ENCODE data around the gene DYNLT5. TPM values are rescaled to one million over a fixed set of nuclear protein-coding genes. Genes with fewer than 3 reads are reported as not detected.

Gene DYNLT5
- total and polyA plus RNA-seq, 2 donors (not counting 1 experiment from before 2014, with no cell fraction given), result not detected

GRCh38 chr1:66747501-66747900, 4.8 kb upstream of the DYNLT5 start:
- no peak overlapping the region for H2AFZ ChIP-seq (ENCODE audit: insufficient read depth, low read depth, low read length, poor library complexity, severe bottlenecking)
- no peaks in the 10 kb centered on the region for H3K9me3 Mint-ChIP-seq (ENCODE audit: insufficient read depth)
- H3K4me1 Mint-ChIP-seq, result peaks cover 6% of the 10 kb centered on the region
- H3K27me3 Mint-ChIP-seq, result peaks cover 40% of the 10 kb centered on the region
- no peak overlapping the region for H3K4me3 Mint-ChIP-seq
- no peak overlapping the region for H3K4me3 ChIP-seq (ENCODE audit: control extremely low read depth in 1 of 5, extremely low read depth in 1 of 5, insufficient read depth in 1 of 5, low read depth in 2 of 5, low read length in 4 of 5)
- no peaks in the 10 kb centered on the region for H4K20me1 ChIP-seq (ENCODE audit: control insufficient read depth, insufficient read depth, low read length, poor library complexity, severe bottlenecking)
- no peak for DNase-seq
- intact Hi-C loops (cut with micrococcal nuclease), result no loop called here
- H3K36me3 ChIP-seq (replicated peaks in 1 of 2; ENCODE audit: control extremely low read depth in 1 of 2, control insufficient read depth in 1 of 2, extremely low read depth in 1 of 2, insufficient read depth in 2 of 2, low read length in 1 of 2), result no peaks in the 10 kb centered on the region
- no peaks in the 10 kb centered on the region for H3K79me2 ChIP-seq (ENCODE audit: control insufficient read depth, insufficient read depth, low read length)
- no peak overlapping the region for H3K27ac Mint-ChIP-seq
- H3K4me2 ChIP-seq (replicated peaks; ENCODE audit: low read depth, low read length, poor library complexity, severe bottlenecking), result no peak overlapping the region
- H3K27me3 ChIP-seq (replicated peaks in 1 of 4; ENCODE audit: control extremely low read depth in 1 of 4, control insufficient read depth in 3 of 4, insufficient read depth in 4 of 4, low read length in 3 of 4), result peaks cover 0 to 18% (median 14%) of the 10 kb centered on the region in 4 experiments
- no peak overlapping the region for H3K9ac ChIP-seq (ENCODE audit: low read length)
- TF ChIP-seq EZH2 (IDR thresholded peaks at IDR 0.05; ENCODE audit: borderline replicate concordance, insufficient read depth, low read depth, low read length, poor library complexity, severe bottlenecking), result no peak
- peaks cover 0 to 4% (median 0%) of the 10 kb centered on the region in 3 donors for H3K9me3 ChIP-seq (ENCODE audit: control extremely low read depth in 1 of 3, control insufficient read depth in 2 of 3, insufficient read depth in 1 of 3, low read length in 2 of 3)
- CTCF ChIA-PET, result interaction anchor here (1.0 kb wide), 1 partner anchor 466 kb away, joined by 3 read pairs; no protein-coding TSS in a partner anchor
- POLR2A ChIA-PET, result no interaction called here
- no peak overlapping the region for H3K27ac ChIP-seq (ENCODE audit: low read length in 2 of 2)
- H3K4me1 ChIP-seq (ENCODE audit: control insufficient read depth in 2 of 2, insufficient read depth in 2 of 2, low read length in 2 of 2), result peaks cover 8 to 13% of the 10 kb centered on the region in 2 donors
- WGBS (ENCODE audit: insufficient coverage), result no CpG with 5 or more reads among the region's 1 CpG
- no peak for ATAC-seq (ENCODE audit: low read depth)

- ATAC-seq (ENCODE audit: low read depth), result no peak
- H3K4me3 Mint-ChIP-seq, result no peak overlapping the region
Observed at GRCh38 chr1:66750577-66750976, 1.7 kb upstream of the DYNLT5 start.

More at GRCh38 chr1:66750577-66750976, 1.7 kb upstream of the DYNLT5 start:
- DNase-seq, result no peak
- Mint-ChIP-seq H3K4me1 (peaks cover 12% of the 10 kb centered on the region), H3K27ac (no peak overlapping the region), H3K27me3 (peaks cover 48% of the 10 kb centered on the region), H3K9me3 (ENCODE audit: insufficient read depth) (no peaks in the 10 kb centered on the region)
- H2AFZ ChIP-seq (ENCODE audit: insufficient read depth, low read depth, low read length, poor library complexity, severe bottlenecking), result no peak overlapping the region
- POLR2A ChIA-PET, result no interaction called here
- peaks cover 0 to 6% (median 0%) of the 10 kb centered on the region in 3 donors for H3K9me3 ChIP-seq (ENCODE audit: control extremely low read depth in 1 of 3, control insufficient read depth in 2 of 3, insufficient read depth in 1 of 3, low read length in 2 of 3)
- no peak overlapping the region for H3K9ac ChIP-seq (ENCODE audit: low read length)
- H3K27me3 ChIP-seq (replicated peaks in 1 of 4; ENCODE audit: control extremely low read depth in 1 of 4, control insufficient read depth in 3 of 4, insufficient read depth in 4 of 4, low read length in 3 of 4), result peaks cover 0 to 26% (median 21%) of the 10 kb centered on the region in 4 experiments
- no peaks in the 10 kb centered on the region for H3K36me3 ChIP-seq (replicated peaks in 1 of 2; ENCODE audit: control extremely low read depth in 1 of 2, control insufficient read depth in 1 of 2, extremely low read depth in 1 of 2, insufficient read depth in 2 of 2, low read length in 1 of 2)
- CTCF ChIA-PET, result interaction anchor here (1.5 kb wide), 1 partner anchor 11 kb away, joined by 4 read pairs; no protein-coding TSS in a partner anchor
- intact Hi-C loops (cut with micrococcal nuclease), result no loop called here
- H3K4me1 ChIP-seq (ENCODE audit: control insufficient read depth in 2 of 2, insufficient read depth in 2 of 2, low read length in 2 of 2), result peaks cover 10 to 19% of the 10 kb centered on the region in 2 donors
- no peak overlapping the region for H3K4me2 ChIP-seq (replicated peaks; ENCODE audit: low read depth, low read length, poor library complexity, severe bottlenecking)
- no peaks in the 10 kb centered on the region for H3K79me2 ChIP-seq (ENCODE audit: control insufficient read depth, insufficient read depth, low read length)
- H4K20me1 ChIP-seq (ENCODE audit: control insufficient read depth, insufficient read depth, low read length, poor library complexity, severe bottlenecking), result no peaks in the 10 kb centered on the region
- H3K4me3 ChIP-seq (ENCODE audit: control extremely low read depth in 1 of 5, extremely low read depth in 1 of 5, insufficient read depth in 1 of 5, low read depth in 2 of 5, low read length in 4 of 5), result no peak overlapping the region
- H3K27ac ChIP-seq (ENCODE audit: low read length in 2 of 2), result no peak overlapping the region
- whole genome bisulfite sequencing (ENCODE audit: insufficient coverage), result 10% methylated on average over 2 of the region's 3 CpGs
- no peak for TF ChIP-seq CTCF (IDR thresholded peaks at IDR 0.05)
- no peak for TF ChIP-seq EZH2 (IDR thresholded peaks at IDR 0.05; ENCODE audit: borderline replicate concordance, insufficient read depth, low read depth, low read length, poor library complexity, severe bottlenecking)

All from B cell (primary cell).